Measurements from ENCODE around the gene MYO1H. TPM values are rescaled to one million over a fixed set of nuclear protein-coding genes. Genes with fewer than 3 reads are reported as not detected.

MYO1H gene
- total RNA-seq (2022; extraction: Qiagen RNA extraction; ENCODE audit: low read depth): not detected in 5 replicates

GRCh38 chr12:109347589-109347988 is at the start of gene MYO1H:
MYO1H (plus strand) TSS chr12:109347900; CDS start chr12:109347961, 61 bp downstream.

GRCh38 chr12:109308534-109309380 is 38.9 kb upstream of the MYO1H start, which contains the start of gene FOXN4:
FOXN4 (minus strand) TSS chr12:109309284; CDS start chr12:109308321, 963 bp downstream.

GRCh38 chr12:109477185-109477962 is 129.7 kb downstream of the MYO1H start, which contains the start of the genes KCTD10 and UBE3B:
KCTD10 (minus strand) TSS chr12:109477300; CDS start chr12:109477262, 38 bp downstream.
UBE3B (plus strand) TSS chr12:109477634; CDS start chr12:109483552, 5,918 bp downstream.

Other genes starting within 250 kb of the MYO1H start
- gene ACACB, start 231.3 kb upstream of the MYO1H start, total RNA-seq (2022; extraction: Qiagen RNA extraction; ENCODE audit: low read depth): 5.9 to 7.3 TPM (median 7.3 TPM) in 5 replicates
- 0.05 to 0.09 TPM (median 0.07 TPM) in 4 of 5 replicates, not detected in the other for gene FOXN4, start 38.6 kb upstream of the MYO1H start, total RNA-seq (2022; extraction: Qiagen RNA extraction; ENCODE audit: low read depth)
- 38.7 to 55.9 TPM (median 42.7 TPM) in 5 replicates for gene KCTD10, start 129.4 kb downstream of the MYO1H start, total RNA-seq (2022; extraction: Qiagen RNA extraction; ENCODE audit: low read depth)
- 10.5 to 15.9 TPM (median 15.3 TPM) in 5 replicates for gene UBE3B, start 129.7 kb downstream of the MYO1H start, total RNA-seq (2022; extraction: Qiagen RNA extraction; ENCODE audit: low read depth)
- gene MMAB, start 225.6 kb downstream of the MYO1H start, total RNA-seq (2022; extraction: Qiagen RNA extraction; ENCODE audit: low read depth): 26.4 to 32.5 TPM (median 27.9 TPM) in 5 replicates
- gene MVK, start 225.9 kb downstream of the MYO1H start, total RNA-seq (2022; extraction: Qiagen RNA extraction; ENCODE audit: low read depth): 5.6 to 8.9 TPM (median 8.5 TPM) in 5 replicates

Data from A549 treated with DMSO at 1 μM for 4 hours (cell line).